ENCODE measurements around the gene LENG8.

DNA sequence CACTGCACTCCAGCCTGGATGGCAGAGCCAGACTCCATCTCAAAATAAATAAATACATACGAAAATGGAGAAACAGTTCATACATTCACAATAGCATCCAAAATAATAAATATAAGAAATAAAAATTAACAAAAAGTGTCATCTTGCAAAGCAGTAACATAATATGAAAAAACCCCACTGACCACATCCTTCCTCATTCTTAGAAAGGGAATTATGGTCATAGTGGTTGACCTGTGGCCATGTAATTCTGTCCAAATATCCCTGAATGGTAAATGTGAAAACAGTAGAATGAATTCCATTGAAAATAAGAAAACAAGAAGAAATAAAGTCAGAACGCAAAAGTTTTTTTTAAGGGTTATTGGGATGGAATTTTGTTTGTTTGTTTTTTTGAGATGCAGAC lies 31.1 kb downstream of the LENG8 start:
- TF ChIP-seq, protein P1, sequence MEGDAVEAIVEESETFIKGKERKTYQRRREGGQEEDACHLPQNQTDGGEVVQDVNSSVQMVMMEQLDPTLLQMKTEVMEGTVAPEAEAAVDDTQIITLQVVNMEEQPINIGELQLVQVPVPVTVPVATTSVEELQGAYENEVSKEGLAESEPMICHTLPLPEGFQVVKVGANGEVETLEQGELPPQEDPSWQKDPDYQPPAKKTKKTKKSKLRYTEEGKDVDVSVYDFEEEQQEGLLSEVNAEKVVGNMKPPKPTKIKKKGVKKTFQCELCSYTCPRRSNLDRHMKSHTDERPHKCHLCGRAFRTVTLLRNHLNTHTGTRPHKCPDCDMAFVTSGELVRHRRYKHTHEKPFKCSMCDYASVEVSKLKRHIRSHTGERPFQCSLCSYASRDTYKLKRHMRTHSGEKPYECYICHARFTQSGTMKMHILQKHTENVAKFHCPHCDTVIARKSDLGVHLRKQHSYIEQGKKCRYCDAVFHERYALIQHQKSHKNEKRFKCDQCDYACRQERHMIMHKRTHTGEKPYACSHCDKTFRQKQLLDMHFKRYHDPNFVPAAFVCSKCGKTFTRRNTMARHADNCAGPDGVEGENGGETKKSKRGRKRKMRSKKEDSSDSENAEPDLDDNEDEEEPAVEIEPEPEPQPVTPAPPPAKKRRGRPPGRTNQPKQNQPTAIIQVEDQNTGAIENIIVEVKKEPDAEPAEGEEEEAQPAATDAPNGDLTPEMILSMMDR (conservative IDR thresholded peaks at IDR 0.05; ENCODE audit: low read depth, low read length) = no peak
- TF ChIP-seq USF2 (IDR thresholded peaks at IDR 0.05; ENCODE audit: low read depth, low read length) = no peak
- TF ChIP-seq BHLHE40 (IDR thresholded peaks at IDR 0.05; ENCODE audit: low read depth, low read length) = no peak

Measured in IMR-90 (cell line).